Stimulated activated CD4-positive, alpha-beta T cell treated with anti-CD3 and anti-CD28 coated beads, Interleukin-4, amount 100 ng/mL, for 4 hours (primary cell): Measurements from ENCODE around the gene TTC1.
"Not testable (repeated sequence)": the region's sequence is repeated elsewhere in the genome, so short reads cannot be mapped to it uniquely, and the experiment has no call there.

Source experiments
- DNase-seq, 2 experiments: peaks; one replicate each; pipeline ENCODE4 v3.0.0-alpha.2; 2020

TTC1 gene

GRCh38 chr5:160008877-160009590 lies at the start of gene TTC1:
TTC1 (plus strand) TSS chr5:160009139; CDS start chr5:160010529, 1,390 bp downstream.
- DNase-seq: peak; percentile 80 to 94

DNA sequence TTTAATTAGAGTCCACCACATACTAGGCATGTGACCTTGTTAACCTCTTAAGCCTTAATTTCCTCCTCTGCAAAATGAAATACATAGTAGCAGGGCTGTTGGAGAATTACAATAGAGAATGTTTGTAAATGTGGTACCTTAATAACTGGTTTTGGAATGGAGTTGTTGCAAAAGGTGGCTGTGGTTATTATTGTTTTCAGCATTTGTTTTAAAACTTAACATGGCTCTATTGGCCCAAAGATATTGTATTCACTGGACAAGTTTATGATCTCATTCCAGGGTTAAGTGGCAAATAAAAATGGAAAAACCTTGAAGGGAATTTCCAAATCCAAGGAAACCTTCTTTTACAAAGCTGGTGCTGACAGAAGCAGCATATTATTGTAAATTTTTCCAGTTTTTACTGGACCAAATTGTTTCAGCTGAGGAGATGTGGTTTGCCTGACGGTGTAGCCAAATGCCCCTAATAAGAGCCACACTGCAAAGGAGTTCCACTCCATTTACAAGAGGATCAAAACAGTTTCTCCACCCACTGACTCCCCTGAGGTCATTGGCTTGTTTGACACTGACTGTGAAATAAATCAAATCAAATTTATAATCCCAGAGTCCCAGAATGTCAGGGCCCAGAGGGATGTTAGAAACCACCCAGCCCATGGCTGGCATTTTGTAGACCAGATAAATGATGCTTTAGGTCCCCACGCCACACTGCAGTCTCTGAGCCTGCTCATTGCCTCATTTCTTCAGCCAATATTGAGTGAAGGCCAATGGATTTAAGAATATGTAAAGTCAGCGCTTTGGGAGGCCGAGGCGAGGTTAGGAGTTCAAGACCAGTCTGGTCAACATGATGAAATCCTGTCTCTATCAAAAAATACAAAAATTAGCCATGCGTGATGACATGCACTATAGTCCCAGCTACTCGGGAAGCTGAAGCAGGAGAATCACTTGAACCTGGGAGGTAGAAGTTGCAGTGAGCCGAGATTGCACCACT lies 47.5 kb upstream of the TTC1 start:
- no peak for DNase-seq

- no peak for DNase-seq
Measured at GRCh38 chr5:159962214-159962613, 46.7 kb upstream of the TTC1 start.

GRCh38 chr5:159963935-159964334 lies 45.0 kb upstream of the TTC1 start:
- DNase-seq: no peak

GRCh38 chr5:159965031-159965837 lies 43.7 kb upstream of the TTC1 start:
- peak in 1 of 2 experiments; percentile 17 for DNase-seq

DNA sequence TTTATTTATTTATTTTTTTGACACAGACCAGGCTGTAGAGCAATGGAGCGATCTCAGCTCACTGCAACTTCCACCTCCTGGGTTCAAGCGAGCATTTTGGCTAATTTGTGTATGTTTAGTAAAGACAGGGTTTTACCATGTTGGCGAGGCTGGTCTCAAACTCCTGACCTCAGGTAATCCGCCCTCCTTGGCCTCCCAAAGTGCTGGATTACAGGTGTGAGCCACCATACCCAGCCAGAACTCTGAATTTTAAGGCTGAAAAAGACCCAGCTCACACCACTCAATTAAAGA lies 43.2 kb upstream of the TTC1 start:
- DNase-seq: not testable (repeated sequence)

- DNase-seq: no peak
Measured at GRCh38 chr5:159969966-159970365, 39.0 kb upstream of the TTC1 start.

DNA sequence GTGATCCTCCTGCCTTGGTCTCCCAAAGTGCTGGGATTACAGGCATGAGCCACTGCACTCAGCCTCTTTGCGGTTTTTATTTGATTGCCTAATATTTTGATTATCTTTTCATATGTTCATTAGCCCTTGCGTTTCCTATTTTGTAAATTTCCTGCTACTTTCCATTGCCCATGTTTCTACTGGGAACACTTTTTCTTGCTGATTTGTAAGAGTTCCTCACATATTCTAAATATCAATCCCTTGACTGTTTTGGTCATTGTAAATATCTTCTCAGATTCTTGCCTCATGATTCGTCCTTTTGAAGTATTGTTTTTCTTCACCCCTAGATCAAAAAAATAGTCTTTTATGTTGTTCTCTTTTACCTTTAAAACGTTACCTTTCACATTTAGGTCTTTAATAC lies 37.9 kb upstream of the TTC1 start:
- no peak for DNase-seq

- no peak for DNase-seq
Measured at GRCh38 chr5:159971514-159971913, 37.4 kb upstream of the TTC1 start.

DNA sequence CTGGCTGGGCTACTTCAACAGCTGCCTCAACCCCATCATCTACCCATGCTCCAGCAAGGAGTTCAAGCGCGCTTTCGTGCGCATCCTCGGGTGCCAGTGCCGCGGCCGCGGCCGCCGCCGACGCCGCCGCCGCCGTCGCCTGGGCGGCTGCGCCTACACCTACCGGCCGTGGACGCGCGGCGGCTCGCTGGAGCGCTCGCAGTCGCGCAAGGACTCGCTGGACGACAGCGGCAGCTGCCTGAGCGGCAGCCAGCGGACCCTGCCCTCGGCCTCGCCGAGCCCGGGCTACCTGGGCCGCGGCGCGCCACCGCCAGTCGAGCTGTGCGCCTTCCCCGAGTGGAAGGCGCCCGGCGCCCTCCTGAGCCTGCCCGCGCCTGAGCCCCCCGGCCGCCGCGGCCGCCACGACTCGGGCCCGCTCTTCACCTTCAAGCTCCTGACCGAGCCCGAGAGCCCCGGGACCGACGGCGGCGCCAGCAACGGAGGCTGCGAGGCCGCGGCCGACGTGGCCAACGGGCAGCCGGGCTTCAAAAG lies 36.9 kb upstream of the TTC1 start:
- DNase-seq: no peak

- DNase-seq: no peak
Measured at GRCh38 chr5:159972538-159973362, 36.2 kb upstream of the TTC1 start.

DNA sequence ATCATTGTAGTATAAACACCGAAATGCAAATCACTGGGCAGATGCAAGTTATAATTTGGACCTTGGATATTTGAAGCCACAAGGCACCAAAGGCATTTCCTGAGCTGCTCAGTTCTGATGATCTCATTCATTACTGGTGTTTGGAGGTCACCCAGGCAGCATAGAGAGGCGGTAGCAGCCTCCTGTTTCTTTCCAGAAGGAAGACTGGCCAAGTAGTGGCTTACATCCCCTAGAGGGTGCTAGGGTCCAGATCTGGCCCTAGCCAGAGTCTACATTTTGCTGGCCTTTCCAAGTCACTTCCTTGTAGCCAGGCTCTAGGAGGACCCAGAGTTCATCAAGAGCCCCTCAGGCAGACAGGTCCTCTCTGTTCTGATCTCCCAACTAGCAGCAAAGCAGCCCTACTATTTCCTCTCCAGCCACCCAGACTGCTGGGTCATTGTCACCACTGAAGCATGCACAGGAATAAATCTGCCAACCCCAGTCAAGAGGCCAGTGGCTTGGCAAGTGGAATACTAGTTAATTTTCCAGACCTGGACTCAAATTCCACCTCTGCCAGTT lies 33.4 kb upstream of the TTC1 start:
- no peak for DNase-seq

DNA sequence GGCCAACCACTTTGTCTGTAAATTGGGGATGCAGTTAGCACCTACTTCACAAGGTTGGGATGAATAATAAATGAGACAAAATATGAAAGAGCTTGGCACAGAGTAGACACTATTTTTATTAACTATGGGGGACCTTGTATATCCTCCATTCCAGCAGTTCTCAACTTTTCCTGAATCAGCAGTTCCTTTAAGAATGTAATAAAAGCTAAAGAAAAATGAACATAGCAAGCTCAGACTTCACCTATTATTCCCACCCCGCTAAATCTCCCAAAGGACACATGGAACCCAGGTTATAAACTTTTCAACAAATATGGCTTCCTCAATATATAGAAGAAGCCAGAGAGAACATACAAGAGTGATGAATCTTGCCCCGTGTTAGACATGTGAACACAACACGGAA lies 32.0 kb upstream of the TTC1 start:
- no peak for DNase-seq

DNA sequence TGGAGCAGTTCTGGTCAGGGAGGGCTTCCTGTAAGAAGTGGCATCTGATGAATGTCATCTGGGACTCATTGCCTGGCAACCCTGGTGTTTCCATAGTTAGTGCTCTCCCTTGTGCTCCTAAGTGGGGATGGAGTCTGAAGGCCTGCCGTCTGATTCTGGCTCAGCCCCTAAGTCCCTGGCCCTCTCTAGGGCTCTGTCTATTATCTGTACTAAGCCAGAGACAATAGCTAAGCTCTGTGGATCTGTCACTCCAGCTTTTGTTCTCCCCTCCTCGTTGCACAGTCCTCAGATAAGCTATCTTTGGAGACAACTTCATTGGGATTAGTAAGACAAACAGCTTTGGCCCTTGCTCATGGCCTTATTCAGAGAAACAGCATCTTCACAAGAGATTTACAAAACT lies 30.6 kb upstream of the TTC1 start:
- DNase-seq: no peak

- DNase-seq: no peak
Measured at GRCh38 chr5:159982421-159983173, 26.3 kb upstream of the TTC1 start.

- peak; percentile 71 for DNase-seq
Measured at GRCh38 chr5:159987031-159987674, 21.8 kb upstream of the TTC1 start.

GRCh38 chr5:159990506-159990905 lies 18.4 kb upstream of the TTC1 start:
- DNase-seq: no peak

DNA sequence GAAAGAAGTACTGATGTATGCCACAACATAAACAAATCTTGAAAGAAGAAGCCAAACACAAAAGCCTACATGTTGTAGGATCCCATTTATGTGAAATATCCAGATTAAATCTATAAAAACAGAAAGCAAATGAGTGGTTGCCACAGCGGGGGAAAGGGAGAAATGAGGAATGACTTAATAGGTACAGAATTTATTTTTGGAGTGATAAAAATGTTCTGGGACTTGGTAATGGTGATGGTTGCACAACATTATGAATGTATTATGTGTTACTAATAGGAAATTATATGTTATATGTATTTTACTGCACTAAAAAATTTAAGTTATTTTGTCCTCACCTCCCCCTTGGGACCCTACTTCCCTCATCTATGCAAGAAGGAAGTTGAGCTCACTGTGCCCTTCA lies 16.4 kb upstream of the TTC1 start:
- no peak for DNase-seq

DNA sequence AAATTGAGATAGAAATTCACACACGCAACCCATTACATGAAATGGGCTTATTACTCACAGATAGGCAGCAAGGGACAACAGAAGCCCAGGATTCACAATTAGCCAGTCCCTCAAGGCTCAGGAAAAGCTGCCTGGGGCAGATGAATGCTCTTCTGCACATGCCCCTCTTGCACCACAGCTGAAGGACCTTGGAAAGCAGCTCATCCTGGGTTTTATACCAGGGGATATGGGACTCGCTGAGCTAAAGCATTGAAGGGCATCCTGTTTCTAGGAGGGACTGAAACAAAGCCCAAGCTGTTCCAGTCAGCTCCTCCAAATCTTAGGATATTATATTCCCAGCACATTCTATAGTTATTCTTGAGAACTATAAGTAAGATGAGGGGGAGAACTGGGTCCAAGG lies 15.7 kb upstream of the TTC1 start:
- no peak for DNase-seq

- DNase-seq: no peak
Measured at GRCh38 chr5:159995907-159996306, 13.0 kb upstream of the TTC1 start.

DNA sequence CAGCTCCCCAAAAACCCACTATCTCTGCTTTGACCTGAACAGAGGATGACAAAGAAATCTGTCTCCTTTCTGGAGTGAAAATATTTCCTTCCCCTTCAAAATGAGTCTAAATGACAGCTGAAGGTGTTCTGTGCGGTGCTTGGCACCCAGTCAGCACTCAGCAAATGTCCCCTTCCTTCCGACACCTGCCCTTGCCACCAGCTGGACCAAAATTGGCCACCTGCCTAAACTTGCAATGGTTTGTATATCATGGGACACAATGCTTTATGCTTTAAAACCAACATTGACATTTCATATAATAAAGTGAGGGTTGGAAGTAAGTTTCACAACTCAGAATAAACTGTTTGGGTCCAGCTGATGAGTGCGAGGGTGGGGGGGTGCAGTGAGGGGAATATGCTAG lies 7.5 kb upstream of the TTC1 start:
- no peak for DNase-seq
